GM12874 (cell line): Measurements from ENCODE around the gene C6orf136.

Source experiments
- TF ChIP-seq, protein P1 (sequence below): IDR thresholded peaks from 2 replicates; pipeline ENCODE4 v1.5.1; 2011; ENCODE audit warnings: low read depth, mild to moderate bottlenecking, control low read depth, low read length, moderate library complexity; ENCODE audit not compliant: insufficient read depth

The C6orf136 gene

DNA sequence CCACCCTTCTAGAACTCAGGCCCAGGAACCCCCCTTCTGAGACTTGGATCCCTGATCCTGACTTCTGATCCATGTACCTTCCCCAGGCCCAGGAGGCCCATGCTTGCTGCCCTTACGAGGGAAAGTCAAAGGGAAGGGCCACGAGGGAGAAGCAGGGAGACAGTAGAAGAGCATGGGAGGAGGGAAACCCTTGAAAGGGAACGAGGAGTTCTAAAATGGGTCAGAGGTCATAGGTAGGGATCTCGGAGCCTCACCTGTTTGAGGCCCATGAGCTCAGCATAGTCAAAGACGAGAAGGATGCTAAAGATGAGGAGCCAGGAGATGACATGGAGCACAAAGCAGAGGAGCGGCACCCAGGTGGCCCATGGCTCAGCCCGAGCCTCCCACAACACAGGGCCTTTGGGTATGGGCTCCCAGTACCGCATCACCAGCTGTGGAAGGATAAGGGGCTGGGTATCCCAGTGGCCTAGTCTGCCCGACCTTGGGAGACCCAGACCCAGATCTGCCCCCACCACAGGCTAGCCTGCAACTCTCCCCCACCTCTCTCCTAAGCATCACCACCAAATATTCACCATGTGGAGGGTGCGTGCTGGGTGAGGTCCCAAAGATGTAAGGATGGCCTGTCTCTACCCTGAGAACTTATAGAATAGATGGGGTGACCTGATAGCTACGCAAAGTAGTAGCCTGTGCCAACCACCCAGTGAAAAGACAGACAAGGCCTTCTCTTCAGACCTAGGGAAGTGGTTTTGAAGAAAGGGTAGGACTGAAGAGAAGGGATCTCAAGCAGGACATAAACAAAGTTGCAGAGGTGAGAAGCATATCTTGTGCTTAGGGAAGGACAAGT lies 42.3 kb downstream of the C6orf136 start:
- TF ChIP-seq, protein P1, sequence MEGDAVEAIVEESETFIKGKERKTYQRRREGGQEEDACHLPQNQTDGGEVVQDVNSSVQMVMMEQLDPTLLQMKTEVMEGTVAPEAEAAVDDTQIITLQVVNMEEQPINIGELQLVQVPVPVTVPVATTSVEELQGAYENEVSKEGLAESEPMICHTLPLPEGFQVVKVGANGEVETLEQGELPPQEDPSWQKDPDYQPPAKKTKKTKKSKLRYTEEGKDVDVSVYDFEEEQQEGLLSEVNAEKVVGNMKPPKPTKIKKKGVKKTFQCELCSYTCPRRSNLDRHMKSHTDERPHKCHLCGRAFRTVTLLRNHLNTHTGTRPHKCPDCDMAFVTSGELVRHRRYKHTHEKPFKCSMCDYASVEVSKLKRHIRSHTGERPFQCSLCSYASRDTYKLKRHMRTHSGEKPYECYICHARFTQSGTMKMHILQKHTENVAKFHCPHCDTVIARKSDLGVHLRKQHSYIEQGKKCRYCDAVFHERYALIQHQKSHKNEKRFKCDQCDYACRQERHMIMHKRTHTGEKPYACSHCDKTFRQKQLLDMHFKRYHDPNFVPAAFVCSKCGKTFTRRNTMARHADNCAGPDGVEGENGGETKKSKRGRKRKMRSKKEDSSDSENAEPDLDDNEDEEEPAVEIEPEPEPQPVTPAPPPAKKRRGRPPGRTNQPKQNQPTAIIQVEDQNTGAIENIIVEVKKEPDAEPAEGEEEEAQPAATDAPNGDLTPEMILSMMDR: no peak

DNA sequence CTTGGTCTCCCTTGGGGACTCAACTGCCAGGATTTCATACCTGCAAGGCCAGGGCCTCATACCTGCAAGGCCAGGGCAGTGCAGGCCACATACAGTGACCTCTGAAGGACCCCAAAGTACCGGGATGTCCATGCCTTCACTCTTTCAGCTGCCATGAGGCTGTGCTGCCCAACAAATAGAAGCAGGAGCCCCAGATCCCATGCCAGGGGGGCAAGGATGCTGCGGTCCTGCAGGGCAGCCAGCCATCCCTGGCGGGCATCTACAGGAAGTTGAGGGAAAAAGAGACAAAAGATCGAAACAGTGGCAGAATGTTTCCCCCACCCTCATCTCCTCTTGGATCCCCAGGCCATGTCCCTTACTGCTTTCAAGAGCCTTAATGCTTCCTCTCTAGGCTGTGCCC lies 43.1 kb downstream of the C6orf136 start:
- TF ChIP-seq, protein P1: no peak

DNA sequence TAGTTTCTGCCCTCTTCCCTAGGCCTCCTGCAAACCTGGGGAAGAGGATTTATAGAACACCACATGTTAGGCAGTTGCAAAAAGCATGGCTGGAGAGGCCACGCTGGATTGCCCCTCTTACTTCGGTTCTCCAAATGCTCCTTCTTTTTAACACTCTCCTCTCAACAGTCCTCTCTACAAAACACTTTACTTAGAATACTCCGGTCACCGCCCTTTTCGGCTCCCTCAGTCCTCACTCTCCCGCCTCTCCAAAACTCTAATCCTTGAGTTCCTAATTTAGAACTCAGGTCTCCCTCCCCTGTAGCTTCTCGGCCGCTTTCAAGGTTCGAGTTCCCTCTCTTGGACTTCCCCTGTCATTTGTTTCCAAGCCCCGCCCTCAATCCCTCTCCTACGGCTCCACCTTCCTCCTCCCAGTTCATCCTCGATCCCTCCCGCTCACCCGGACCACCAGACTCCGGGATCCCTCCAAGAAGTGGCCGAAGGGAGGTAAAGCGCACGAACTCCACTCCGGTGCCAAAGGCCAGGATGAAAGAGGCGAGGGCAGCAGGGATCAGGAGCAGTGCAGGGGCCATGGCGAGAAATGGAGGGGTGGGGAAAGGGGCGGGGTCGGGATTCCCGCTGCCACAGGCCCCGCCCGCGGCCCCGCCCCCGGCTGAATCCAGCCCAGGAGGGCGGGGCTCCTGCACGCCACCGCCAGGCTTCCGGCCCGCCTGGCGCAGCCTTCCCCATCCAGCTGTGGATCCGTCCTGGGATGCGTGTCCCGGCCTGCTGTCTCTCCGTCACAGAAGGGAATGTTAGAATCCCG lies 43.7 kb downstream of the C6orf136 start, which contains the start of gene NRM:
Gene NRM, minus strand, starts transcription at position 582 of the 805 bp plus-strand sequence. Its CDS starts 10 bp downstream, at position 572.
- TF ChIP-seq, protein P1: no peak

DNA sequence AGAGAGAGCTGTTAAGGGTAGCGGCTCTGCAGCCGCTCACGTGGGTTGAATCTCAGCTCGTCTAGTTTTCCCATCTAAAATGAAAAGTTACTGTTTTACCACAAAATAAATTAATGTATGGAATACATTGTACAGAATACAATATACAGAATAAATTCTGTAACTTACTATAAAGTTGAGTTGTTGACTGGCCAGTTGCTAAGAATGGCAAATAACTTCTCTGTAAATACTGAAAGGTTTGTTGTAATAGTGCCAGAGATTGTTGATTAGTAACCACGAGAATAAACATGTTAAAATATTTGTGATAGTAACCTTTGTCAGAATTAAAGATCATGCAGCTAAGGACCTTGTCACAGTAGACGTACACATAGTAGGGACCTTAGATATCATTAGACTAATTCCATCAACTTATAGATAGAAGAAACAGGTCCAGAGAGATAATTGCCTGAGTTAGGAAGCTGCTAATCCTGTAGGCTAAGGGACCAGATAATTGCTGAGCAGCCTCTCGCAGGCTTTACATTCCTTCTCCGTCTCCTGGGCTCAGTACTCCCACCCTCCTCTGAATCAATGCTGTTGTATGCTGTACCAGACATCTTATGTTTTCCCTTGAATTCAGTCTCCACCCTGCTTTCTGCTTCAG lies 44.4 kb downstream of the C6orf136 start:
- TF ChIP-seq, protein P1: no peak

DNA sequence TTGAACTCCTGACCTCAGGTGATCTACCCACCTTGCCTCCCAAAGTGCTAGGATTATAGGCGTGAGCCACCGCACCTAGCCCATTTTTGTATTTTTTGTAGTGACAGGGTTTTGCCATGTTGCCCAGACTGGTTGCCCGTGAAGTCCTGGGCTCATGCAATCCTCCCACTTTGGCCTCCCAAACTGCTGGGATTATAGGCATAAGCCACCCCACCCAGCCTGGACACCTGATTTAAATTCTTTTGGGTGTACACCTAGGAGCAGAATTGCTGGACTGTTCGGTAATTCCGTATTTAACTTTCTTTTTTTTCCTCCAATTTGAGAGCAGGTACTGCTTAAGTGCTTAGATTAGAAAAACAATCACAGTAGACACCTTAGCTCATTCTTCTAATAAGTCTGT lies 49.5 kb downstream of the C6orf136 start:
- TF ChIP-seq, protein P1: no peak

DNA sequence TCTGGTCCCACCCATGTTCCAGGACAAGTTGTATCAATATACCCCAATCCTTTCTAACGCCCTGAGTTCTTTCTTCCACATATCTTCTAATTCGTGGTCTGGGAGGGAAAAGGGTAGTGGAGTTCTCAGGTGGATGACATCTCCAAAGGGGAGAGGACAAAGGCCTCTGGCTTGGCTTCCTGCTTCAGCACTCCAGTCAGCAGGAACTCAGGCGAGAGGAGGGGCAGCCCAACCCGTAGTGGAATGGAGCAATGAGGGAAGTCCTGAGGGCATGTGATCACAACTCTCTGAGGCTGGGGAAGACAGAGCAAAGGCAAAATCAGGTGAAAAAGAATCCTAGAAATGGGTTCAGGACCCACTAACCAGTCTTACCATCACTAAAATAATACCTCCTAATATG lies 53.4 kb downstream of the C6orf136 start:
- TF ChIP-seq, protein P1: no peak
